ENCODE measurements around the gene TESK1. TPM values are rescaled to one million over a fixed set of nuclear protein-coding genes. Genes with fewer than 3 reads are reported as not detected.

TESK1 gene
- total and polyA plus RNA-seq, 2 of the 8 experiments (the other 6 are each of a cell fraction or from before 2014, with no cell fraction given): 13.5 to 13.9 TPM

GRCh38 chr9:35603986-35604577 is 980 bp upstream of the TESK1 start (continued):
- TF ChIP-seq HDAC6 (IDR thresholded peaks at IDR 0.05; ENCODE audit: low read depth, low read length): no peak
- no peak for TF ChIP-seq EGR1 (IDR thresholded peaks at IDR 0.05; ENCODE audit: borderline replicate concordance, low read depth, low read length)
